Measurements from ENCODE around the gene EVL.
A peak's percentile ranks its signal among the peaks of the same experiment; 100 is the strongest.

The EVL gene

DNA sequence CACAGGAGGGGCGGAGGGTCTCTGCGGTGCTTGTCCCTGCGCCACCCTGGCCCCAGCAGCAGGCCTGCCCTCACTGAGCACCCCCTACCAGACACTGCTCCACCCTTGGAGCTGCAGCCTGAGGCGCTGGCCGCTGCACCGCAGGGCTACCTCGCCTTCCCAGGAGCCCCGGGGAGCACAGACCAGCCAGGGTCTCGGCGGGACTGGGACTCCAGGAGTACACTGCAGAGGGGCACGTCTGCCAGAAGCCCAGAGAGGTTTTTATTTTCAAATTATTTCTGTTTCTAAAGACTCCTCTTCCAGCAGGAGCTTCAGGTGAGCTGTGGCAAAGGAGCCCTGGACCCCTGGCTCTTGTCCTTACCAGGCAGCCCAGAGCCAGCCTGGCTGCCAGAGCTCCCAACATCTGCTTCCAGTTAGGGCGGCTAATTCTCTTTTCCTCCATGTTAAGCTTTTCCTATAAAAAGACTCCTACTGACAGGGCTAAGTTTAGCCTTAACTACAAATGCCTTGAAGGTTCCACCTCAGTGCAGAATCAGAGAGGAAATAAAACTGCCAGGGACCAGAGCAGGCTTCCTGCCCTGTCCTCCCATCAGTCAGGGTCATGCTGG is 67.8 kb downstream of the EVL start:
- H3K9me3 Mint-ChIP-seq, result no peaks in the 10 kb centered on the region
- H3K27ac Mint-ChIP-seq, result peak overlapping the region in 2 of 3 experiments; percentile 60 to 93
- peaks cover 32% of the 10 kb centered on the region for H3K4me1 Mint-ChIP-seq
- H3K36me3 Mint-ChIP-seq (ENCODE audit: low read depth), result peaks cover 44% of the 10 kb centered on the region
- TF ChIP-seq, protein P1, sequence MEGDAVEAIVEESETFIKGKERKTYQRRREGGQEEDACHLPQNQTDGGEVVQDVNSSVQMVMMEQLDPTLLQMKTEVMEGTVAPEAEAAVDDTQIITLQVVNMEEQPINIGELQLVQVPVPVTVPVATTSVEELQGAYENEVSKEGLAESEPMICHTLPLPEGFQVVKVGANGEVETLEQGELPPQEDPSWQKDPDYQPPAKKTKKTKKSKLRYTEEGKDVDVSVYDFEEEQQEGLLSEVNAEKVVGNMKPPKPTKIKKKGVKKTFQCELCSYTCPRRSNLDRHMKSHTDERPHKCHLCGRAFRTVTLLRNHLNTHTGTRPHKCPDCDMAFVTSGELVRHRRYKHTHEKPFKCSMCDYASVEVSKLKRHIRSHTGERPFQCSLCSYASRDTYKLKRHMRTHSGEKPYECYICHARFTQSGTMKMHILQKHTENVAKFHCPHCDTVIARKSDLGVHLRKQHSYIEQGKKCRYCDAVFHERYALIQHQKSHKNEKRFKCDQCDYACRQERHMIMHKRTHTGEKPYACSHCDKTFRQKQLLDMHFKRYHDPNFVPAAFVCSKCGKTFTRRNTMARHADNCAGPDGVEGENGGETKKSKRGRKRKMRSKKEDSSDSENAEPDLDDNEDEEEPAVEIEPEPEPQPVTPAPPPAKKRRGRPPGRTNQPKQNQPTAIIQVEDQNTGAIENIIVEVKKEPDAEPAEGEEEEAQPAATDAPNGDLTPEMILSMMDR (IDR thresholded peaks at IDR 0.05; ENCODE audit: unreplicated experiment in 3 of 3), result no peak
- no peaks in the 10 kb centered on the region for H3K27me3 Mint-ChIP-seq (ENCODE audit: low read depth)
- H3K4me3 Mint-ChIP-seq, result no peak overlapping the region

DNA sequence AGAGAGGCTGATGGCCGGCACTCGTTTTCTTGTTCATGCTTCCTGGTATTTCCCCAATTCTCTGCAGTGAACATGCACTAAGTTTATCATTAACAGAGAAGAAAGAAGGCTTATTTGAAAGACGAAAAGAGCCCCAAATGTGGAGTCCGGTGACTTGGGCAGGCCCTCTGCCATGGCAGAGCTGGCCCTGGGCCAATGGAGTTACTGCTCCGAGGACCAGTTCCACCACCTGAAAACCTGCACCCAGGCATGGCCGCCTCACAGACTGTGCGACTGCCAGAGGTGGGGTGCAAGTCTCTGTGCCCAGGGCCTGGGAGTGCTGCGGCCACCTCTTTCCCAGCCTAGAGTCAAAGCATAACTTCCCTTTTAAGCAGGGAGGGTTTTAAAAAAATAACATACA is 69.4 kb downstream of the EVL start:
- peaks cover 32% of the 10 kb centered on the region for H3K4me1 Mint-ChIP-seq
- H3K36me3 Mint-ChIP-seq (ENCODE audit: low read depth), result peaks cover 46% of the 10 kb centered on the region
- H3K27me3 Mint-ChIP-seq (ENCODE audit: low read depth), result no peaks in the 10 kb centered on the region
- TF ChIP-seq, protein P1 (IDR thresholded peaks at IDR 0.05; ENCODE audit: unreplicated experiment in 3 of 3), result no peak
- H3K27ac Mint-ChIP-seq, result peak overlapping the region; percentile 89 to 95 (median 93)
- no peaks in the 10 kb centered on the region for H3K9me3 Mint-ChIP-seq
- no peak overlapping the region for H3K4me3 Mint-ChIP-seq

DNA sequence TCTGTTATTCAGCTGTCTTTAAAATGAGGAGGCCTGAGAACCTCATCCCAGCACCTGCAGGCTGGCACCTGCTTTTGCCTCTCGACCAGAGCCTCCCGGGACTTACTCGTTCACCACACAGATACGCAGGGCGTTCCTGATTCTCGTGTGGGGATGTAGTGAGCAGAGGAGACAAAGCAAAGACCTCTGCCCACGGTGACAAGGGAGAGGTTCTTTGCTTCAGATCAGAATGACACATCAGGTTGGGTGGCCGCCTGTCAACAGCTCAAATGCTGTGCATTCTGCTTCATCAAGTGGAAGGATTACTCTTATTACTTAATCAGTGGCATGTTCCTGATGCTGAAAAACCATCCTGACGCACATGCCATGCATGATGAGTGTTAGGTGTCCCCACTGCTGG is 69.9 kb downstream of the EVL start:
- peaks cover 42% of the 10 kb centered on the region for H3K36me3 Mint-ChIP-seq (ENCODE audit: low read depth)
- TF ChIP-seq, protein P1 (IDR thresholded peaks at IDR 0.05; ENCODE audit: unreplicated experiment in 3 of 3), result no peak

DNA sequence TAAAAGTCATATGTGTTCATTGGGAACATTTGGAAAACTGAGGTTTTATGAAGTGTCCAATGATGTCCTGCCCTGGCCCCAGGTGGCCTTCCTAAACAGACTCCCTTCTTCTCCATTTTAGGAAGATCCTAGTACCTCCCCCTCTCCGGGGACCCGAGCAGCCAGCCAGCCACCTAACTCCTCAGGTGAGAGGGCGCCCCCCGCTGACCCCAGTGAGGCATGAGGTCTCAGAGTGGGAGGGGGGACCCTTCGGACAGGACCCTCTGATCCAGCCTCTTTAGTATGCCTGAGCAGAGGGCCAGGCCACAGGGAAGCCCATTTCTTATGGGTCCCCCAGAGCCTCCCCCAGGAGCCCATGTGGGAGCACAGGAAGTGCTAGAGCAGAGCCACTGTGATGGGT is 70.6 kb downstream of the EVL start:
- TF ChIP-seq, protein P1 (IDR thresholded peaks at IDR 0.05; ENCODE audit: unreplicated experiment in 3 of 3), result no peak
- Mint-ChIP-seq H3K4me3 (no peak overlapping the region), H3K4me1 (peaks cover 30% of the 10 kb centered on the region), H3K9me3 (no peaks in the 10 kb centered on the region), H3K27me3 (ENCODE audit: low read depth) (no peaks in the 10 kb centered on the region), H3K27ac (no peak overlapping the region), H3K36me3 (ENCODE audit: low read depth) (peaks cover 41% of the 10 kb centered on the region)

More for the DNA sequence above, 69.9 kb downstream of the EVL start:
- Mint-ChIP-seq H3K4me3 (no peak overlapping the region), H3K4me1 (peaks cover 28% of the 10 kb centered on the region), H3K9me3 (no peaks in the 10 kb centered on the region), H3K27me3 (ENCODE audit: low read depth) (no peaks in the 10 kb centered on the region), H3K27ac (peak overlapping the region in 1 of 3 experiments; percentile 93)

DNA sequence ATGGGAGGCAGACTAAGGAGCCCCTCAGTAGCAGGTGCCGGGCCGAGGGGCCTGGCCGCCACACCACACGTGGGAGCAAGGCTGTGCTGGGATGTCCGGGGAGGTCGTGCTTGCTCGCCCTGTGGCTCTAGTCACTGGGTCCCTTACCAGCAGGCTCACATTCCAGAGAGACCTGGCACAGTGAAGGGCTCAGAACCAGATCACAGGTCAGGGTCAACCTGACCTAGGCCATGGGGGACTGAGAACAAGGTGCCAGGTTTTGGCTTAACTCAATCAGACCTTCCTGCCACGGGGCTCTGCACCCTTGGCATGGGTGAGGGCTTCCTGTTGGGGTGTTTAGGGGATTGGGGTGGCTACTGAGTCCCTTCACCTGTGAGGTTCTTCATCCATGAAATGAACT is 72.0 kb downstream of the EVL start:
- no peak overlapping the region for H3K27ac Mint-ChIP-seq
- H3K9me3 Mint-ChIP-seq, result no peaks in the 10 kb centered on the region
- peaks cover 31% of the 10 kb centered on the region for H3K36me3 Mint-ChIP-seq (ENCODE audit: low read depth)
- no peak overlapping the region for H3K4me3 Mint-ChIP-seq
- peaks cover 28% of the 10 kb centered on the region for H3K4me1 Mint-ChIP-seq
- no peaks in the 10 kb centered on the region for H3K27me3 Mint-ChIP-seq (ENCODE audit: low read depth)
- TF ChIP-seq, protein P1 (IDR thresholded peaks at IDR 0.05; ENCODE audit: unreplicated experiment in 3 of 3), result no peak

All from nephron (organoid).